GM12878 (cell line): ENCODE results near the gene UTS2R.

ENCODE experiments used
- BCL11A ChIP-seq: IDR thresholded peaks from 2 replicates; pipeline ENCODE4 v1.6.1; 2011; ENCODE audit warnings: low read depth, low read length
- ELK1 ChIP-seq: IDR thresholded peaks from 2 replicates; pipeline ENCODE4 v1.6.1; 2012; ENCODE audit warnings: low read depth, low read length, improper control_type of control experiment
- POLR2A ChIP-seq: IDR thresholded peaks from 2 replicates; pipeline ENCODE4 v1.6.1; 2011; ENCODE audit warnings: low read depth, mild to moderate bottlenecking, low read length
- SMARCA5 ChIP-seq: fragments of 450-650 bp; IDR thresholded peaks from 2 replicates; pipeline ENCODE4 v1.6.1; 2017; ENCODE audit warnings: mild to moderate bottlenecking
- TF ChIP-seq, protein P1 (sequence below), 3 experiments: IDR thresholded peaks in 2 of 3; conservative IDR thresholded peaks in 1 of 3; 2 replicates each; pipeline ENCODE4 v1.5.1; 2011; ENCODE audit warnings: low read depth in 3 of 3, low read length in 3 of 3, mild to moderate bottlenecking in 3 of 3, control low read depth in 2 of 3, moderate library complexity in 2 of 3, inconsistent platforms in 1 of 3, mixed read lengths in 1 of 3; ENCODE audit not compliant: control insufficient read depth in 2 of 3, insufficient read depth in 1 of 3; ENCODE audit errors: extremely low read depth in 1 of 3

DNA sequence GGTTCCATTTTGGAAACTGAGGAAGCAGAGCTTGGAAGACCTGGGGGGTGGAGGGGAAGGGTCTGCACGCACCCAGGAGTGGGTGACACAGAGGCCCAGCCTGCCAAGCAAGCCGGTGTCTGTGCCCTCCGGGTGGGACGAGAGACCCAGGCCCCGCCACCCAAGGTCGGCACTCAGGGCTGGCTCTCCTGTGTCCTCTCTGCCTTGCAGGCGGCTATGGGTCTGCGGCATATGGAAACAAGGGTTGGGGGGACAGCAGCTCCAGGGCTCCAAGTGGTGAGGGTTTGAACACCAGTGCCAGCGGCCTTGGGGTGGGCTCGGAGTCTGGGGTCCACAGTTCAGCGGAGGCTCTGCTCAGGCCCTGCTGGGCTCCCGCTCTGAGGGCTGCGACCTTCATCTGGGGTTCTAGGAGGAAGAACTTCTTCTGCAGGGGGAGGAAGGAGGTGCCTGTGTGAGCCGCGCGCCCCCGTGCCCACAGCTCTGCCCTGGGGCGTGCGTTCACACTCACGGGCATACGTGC is 49.6 kb upstream of the UTS2R start:
- TF ChIP-seq POLR2A (no peak), ELK1 (no peak), BCL11A (no peak), SMARCA5 (no peak)
- TF ChIP-seq, protein P1, sequence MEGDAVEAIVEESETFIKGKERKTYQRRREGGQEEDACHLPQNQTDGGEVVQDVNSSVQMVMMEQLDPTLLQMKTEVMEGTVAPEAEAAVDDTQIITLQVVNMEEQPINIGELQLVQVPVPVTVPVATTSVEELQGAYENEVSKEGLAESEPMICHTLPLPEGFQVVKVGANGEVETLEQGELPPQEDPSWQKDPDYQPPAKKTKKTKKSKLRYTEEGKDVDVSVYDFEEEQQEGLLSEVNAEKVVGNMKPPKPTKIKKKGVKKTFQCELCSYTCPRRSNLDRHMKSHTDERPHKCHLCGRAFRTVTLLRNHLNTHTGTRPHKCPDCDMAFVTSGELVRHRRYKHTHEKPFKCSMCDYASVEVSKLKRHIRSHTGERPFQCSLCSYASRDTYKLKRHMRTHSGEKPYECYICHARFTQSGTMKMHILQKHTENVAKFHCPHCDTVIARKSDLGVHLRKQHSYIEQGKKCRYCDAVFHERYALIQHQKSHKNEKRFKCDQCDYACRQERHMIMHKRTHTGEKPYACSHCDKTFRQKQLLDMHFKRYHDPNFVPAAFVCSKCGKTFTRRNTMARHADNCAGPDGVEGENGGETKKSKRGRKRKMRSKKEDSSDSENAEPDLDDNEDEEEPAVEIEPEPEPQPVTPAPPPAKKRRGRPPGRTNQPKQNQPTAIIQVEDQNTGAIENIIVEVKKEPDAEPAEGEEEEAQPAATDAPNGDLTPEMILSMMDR (IDR thresholded peaks at IDR 0.05 in 2 of 3, conservative IDR thresholded peaks at IDR 0.05 in 1 of 3; ENCODE audit: control insufficient read depth in 2 of 3, extremely low read depth in 1 of 3, insufficient read depth in 1 of 3, low read depth in 3 of 3, low read length in 3 of 3), result no peak
